GM12878 (cell line): ENCODE data around the gene NOP56.

Experiments used
- BCL11A ChIP-seq: IDR thresholded peaks from 2 replicates; pipeline ENCODE4 v1.6.1; 2011; ENCODE audit warnings: low read depth, low read length
- CEBPB ChIP-seq, 2 experiments: fragments of 150-350 bp in 1 of 2; IDR thresholded peaks; 2 replicates each; pipeline ENCODE4 v1.6.1; 2012 to 2014; ENCODE audit warnings: low read depth in 2 of 2, low read length in 2 of 2, borderline replicate concordance in 1 of 2, inconsistent platforms in 1 of 2
- CHD4 ChIP-seq: fragments of 200-600 bp; sonication (generic); IDR thresholded peaks from 2 replicates; pipeline ENCODE4 v1.6.1; 2016; ENCODE audit warnings: mild to moderate bottlenecking
- CTCF ChIP-seq, 3 experiments: IDR thresholded peaks in 2 of 3; conservative IDR thresholded peaks in 1 of 3; 2 replicates each; pipeline ENCODE4 v1.5.1; 2011; ENCODE audit warnings: low read depth in 3 of 3, low read length in 3 of 3, mild to moderate bottlenecking in 3 of 3, control low read depth in 2 of 3, moderate library complexity in 2 of 3, inconsistent platforms in 1 of 3, mixed read lengths in 1 of 3; ENCODE audit not compliant: control insufficient read depth in 2 of 3, insufficient read depth in 1 of 3; ENCODE audit errors: extremely low read depth in 1 of 3
- ESRRA ChIP-seq: IDR thresholded peaks from 2 replicates; pipeline ENCODE4 v1.6.1; 2012; ENCODE audit warnings: mild to moderate bottlenecking, low read length, improper control_type of control experiment
- EZH2 ChIP-seq: IDR thresholded peaks from 2 replicates; pipeline ENCODE4 v1.6.1; 2012; ENCODE audit warnings: low read depth, mild to moderate bottlenecking, control low read depth, inconsistent platforms, low read length, borderline replicate concordance; ENCODE audit not compliant: control insufficient read depth
- GATAD2B ChIP-seq: fragments of 450-650 bp; conservative IDR thresholded peaks from 2 replicates; pipeline ENCODE4 v1.6.1; 2017; ENCODE audit warnings: low read depth, mild to moderate bottlenecking, moderate library complexity
- IKZF1 ChIP-seq: fragments of 450-650 bp; conservative IDR thresholded peaks from 2 replicates; pipeline ENCODE4 v1.6.1; 2017; ENCODE audit warnings: antibody characterized with exemption, mild to moderate bottlenecking
- MTA3 ChIP-seq: IDR thresholded peaks from 2 replicates; pipeline ENCODE4 v1.6.1; 2012; ENCODE audit warnings: low read length, inconsistent platforms, borderline replicate concordance
- PKNOX1 ChIP-seq: fragments of 450-650 bp; IDR thresholded peaks from 2 replicates; pipeline ENCODE4 v1.6.1; 2016; ENCODE audit warnings: mild to moderate bottlenecking
- POLR2AphosphoS5 ChIP-seq: IDR thresholded peaks from 2 replicates; pipeline ENCODE4 v1.6.1; 2011; ENCODE audit warnings: mild to moderate bottlenecking, low read length, inconsistent platforms
- SIN3A ChIP-seq: IDR thresholded peaks from 2 replicates; pipeline ENCODE4 v1.6.1; 2012; ENCODE audit warnings: low read depth, low read length, improper control_type of control experiment
- ZNF24 ChIP-seq: fragments of 450-650 bp; IDR thresholded peaks from 2 replicates; pipeline ENCODE4 v1.6.1; 2017; ENCODE audit warnings: antibody characterized with exemption, mild to moderate bottlenecking
- ZNF274 ChIP-seq: IDR thresholded peaks from one replicate; pipeline ENCODE4 v1.8.0; 2011; ENCODE audit not compliant: insufficient read length, insufficient read depth

- no peak for TF ChIP-seq CTCF (IDR thresholded peaks at IDR 0.05 in 2 of 3, conservative IDR thresholded peaks at IDR 0.05 in 1 of 3; ENCODE audit: control insufficient read depth in 2 of 3, extremely low read depth in 1 of 3, insufficient read depth in 1 of 3, low read depth in 3 of 3, low read length in 3 of 3)
- TF ChIP-seq ZNF24: no peak
- no peak for TF ChIP-seq IKZF1
- no peak for TF ChIP-seq ESRRA
- no peak for TF ChIP-seq SIN3A
- no peak for TF ChIP-seq EZH2
- no peak for TF ChIP-seq GATAD2B
- TF ChIP-seq CEBPB (IDR thresholded peaks at IDR 0.05; ENCODE audit: borderline replicate concordance in 1 of 2, low read depth in 2 of 2, low read length in 2 of 2): no peak
- TF ChIP-seq BCL11A: no peak
- no peak for TF ChIP-seq PKNOX1
- TF ChIP-seq MTA3: no peak
- no peak for TF ChIP-seq ZNF274
- no peak for TF ChIP-seq POLR2AphosphoS5
- TF ChIP-seq CHD4: no peak
Measured at GRCh38 chr20:2697768-2698167, 45.3 kb downstream of the NOP56 start.
